Endothelial cell of umbilical vein (primary cell): ENCODE measurements around the gene ARID1B. TPM values are rescaled to one million over a fixed set of nuclear protein-coding genes. Genes with fewer than 3 reads are reported as not detected.

Experiments
- BruUV-seq: library from RNA; stranded (reverse); fragments of 400-500 nt; replicated peaks from 2 replicates; lab custom pipeline; 2021; lab: Mats Ljungman, UMichigan
- CTCF ChIA-PET: fragments of 300-600, 350-600 bp; sonication (Branson Sonifier 250); formaldehyde crosslinking; loops from one replicate; lab custom pipeline; 2021; ENCODE audit warnings: antibody characterized with exemption, inconsistent platforms; lab: Charles Lee
- POLR2A ChIA-PET: fragments of 300-600, 350-600 bp; sonication (Branson Sonifier 250); formaldehyde crosslinking; loops from one replicate; lab custom pipeline; 2021; ENCODE audit warnings: antibody characterized with exemption, inconsistent platforms; lab: Charles Lee
- DNase-seq: peaks from one replicate; pipeline ENCODE4 v3.0.0-alpha.2; 2011; ENCODE audit warnings: low read depth, low spot score
- FAIRE-seq: peaks from 2 replicates; lab custom pipeline; 2011; peaks lifted over from hg19 to GRCh38; lab: Jason Lieb, UNC
- H2AFZ ChIP-seq: 2 replicates; pipeline ENCODE4 v1.6.0; 2012; ENCODE audit warnings: low read depth, low read length, control low read depth, inconsistent platforms
- H3K27ac ChIP-seq: 2 replicates; pipeline ENCODE4 v1.5.1; 2011; ENCODE audit warnings: low read depth, mild to moderate bottlenecking, control low read depth, low read length, moderate library complexity; ENCODE audit not compliant: insufficient read depth
- H3K27me3 ChIP-seq, 2 experiments: 2 replicates each; pipeline versions ENCODE4 v1.6.0 to v1.6.1; 2011; ENCODE audit warnings: low read length in 2 of 2, mixed read lengths in 1 of 2; ENCODE audit not compliant: control insufficient read depth in 2 of 2, insufficient read depth in 2 of 2
- H3K36me3 ChIP-seq, 2 experiments: 2 replicates in 1 of 2; 3 replicates in 1 of 2; pipeline ENCODE4 v1.5.1; 2011; ENCODE audit warnings: low read length in 2 of 2, mild to moderate bottlenecking in 1 of 2, moderate library complexity in 1 of 2; ENCODE audit not compliant: control insufficient read depth in 2 of 2, insufficient read depth in 2 of 2; ENCODE audit errors: extremely low read depth in 1 of 2
- H3K4me1 ChIP-seq: 3 replicates; pipeline ENCODE4 v1.5.1; 2011; ENCODE audit warnings: mild to moderate bottlenecking, low read length; ENCODE audit not compliant: control insufficient read depth, insufficient read depth; ENCODE audit errors: extremely low read depth
- H3K4me2 ChIP-seq: 2 replicates; pipeline ENCODE4 v1.6.1; 2011; ENCODE audit warnings: low read length, control low read depth, mixed read lengths; ENCODE audit not compliant: insufficient read depth
- H3K4me3 ChIP-seq, 3 experiments: fragments of 200-600 bp in 1 of 3; sonication (generic), shearing (Covaris generic) in 1 of 3; replicated peaks in 1 of 3; 2 replicates each; pipeline ENCODE4 v1.5.1; 2011 to 2016; ENCODE audit warnings: control low read depth in 3 of 3, low read length in 3 of 3, mild to moderate bottlenecking in 2 of 3, inconsistent platforms in 1 of 3, low read depth in 1 of 3, moderate library complexity in 1 of 3; ENCODE audit not compliant: insufficient read depth in 1 of 3
- H3K79me2 ChIP-seq: 2 replicates; pipeline ENCODE4 v1.6.0; 2012; ENCODE audit warnings: low read length, inconsistent platforms; ENCODE audit not compliant: control insufficient read depth, insufficient read depth
- H3K9ac ChIP-seq: replicated peaks from 2 replicates; pipeline ENCODE3; 2011; ENCODE audit warnings: low read length, control low read depth; ENCODE audit not compliant: insufficient read depth; ENCODE audit errors: extremely low read depth
- H3K9me1 ChIP-seq: replicated peaks from 3 replicates; pipeline ENCODE4 v1.6.0; 2011; ENCODE audit warnings: mild to moderate bottlenecking, low read length; ENCODE audit not compliant: control insufficient read depth, insufficient read depth; ENCODE audit errors: extremely low read depth
- H3K9me3 ChIP-seq: replicated peaks from 2 replicates; pipeline ENCODE4 v1.5.1; 2012; ENCODE audit warnings: low read length, inconsistent platforms; ENCODE audit not compliant: control insufficient read depth, insufficient read depth
- H4K20me1 ChIP-seq: replicated peaks from 2 replicates; pipeline ENCODE3; 2011; ENCODE audit warnings: mild to moderate bottlenecking, low read length; ENCODE audit not compliant: control insufficient read depth, insufficient read depth; ENCODE audit errors: extremely low read depth
- EZH2 ChIP-seq: IDR thresholded peaks from 2 replicates; pipeline ENCODE4 v1.6.1; 2012; ENCODE audit warnings: borderline replicate concordance, low read depth, mild to moderate bottlenecking, moderate library complexity, low read length, inconsistent platforms; ENCODE audit not compliant: severe bottlenecking
- GATA2 ChIP-seq: IDR thresholded peaks from 2 replicates; pipeline ENCODE4 v1.7.0; 2011; ENCODE audit warnings: low read depth, mild to moderate bottlenecking, moderate library complexity, mixed read lengths, low read length; ENCODE audit not compliant: insufficient read length, insufficient read depth
- JUN ChIP-seq: IDR thresholded peaks from 2 replicates; pipeline ENCODE4 v1.6.1; 2011; ENCODE audit warnings: borderline replicate concordance, low read depth; ENCODE audit not compliant: insufficient read length, insufficient read depth
- POLR2AphosphoS5 ChIP-seq: IDR thresholded peaks from 2 replicates; pipeline ENCODE4 v1.6.1; 2012; ENCODE audit warnings: low read depth, mild to moderate bottlenecking, control low read depth, low read length, moderate library complexity; ENCODE audit not compliant: insufficient read depth
- dilution Hi-C: fragments of 300-500 bp; cut with MboI; formaldehyde crosslinking; loops from one replicate; pipeline ENCODE4 v1.15.0; 2019; ENCODE audit warnings: low sequenced_read_pairs; ENCODE audit not compliant: extremely low pct_ligation_motif_present
- intact Hi-C: fragments of 100-400 bp; cut with micrococcal nuclease; formaldehyde crosslinking; loops from one replicate; pipeline ENCODE4 v1.10.0; 2022
- polyA plus RNA-seq, 4 experiments: library from polyadenylated mRNA; depleted of rRNA in 3 of 4; stranded (reverse) in 3 of 4; unstranded in 1 of 4; fragments of >200 nt; gene quantifications; 2 replicates each; pipeline versions ENCODE4 v1.2.1 to v1.2.3, GENCODE V29; 2011 to 2012; ENCODE audit warnings: missing spikeins in 1 of 4
- total RNA-seq: library from RNA; stranded (reverse); gene quantifications from 2 replicates; pipeline ENCODE4 v1.2.3, GENCODE V29; 2021
- TF ChIP-seq, protein P1 (sequence below), 2 donors: IDR thresholded peaks; 1 replicate in 1 of 2; 2 replicates in 1 of 2; pipeline ENCODE4 v1.5.1; 2011; ENCODE audit warnings: low read length in 2 of 2, mild to moderate bottlenecking in 2 of 2, moderate library complexity in 2 of 2, control low read depth in 1 of 2, inconsistent platforms in 1 of 2, low read depth in 1 of 2; ENCODE audit not compliant: insufficient read depth in 1 of 2; ENCODE audit errors: extremely low read depth in 1 of 2

Gene ARID1B
- total and polyA plus RNA-seq, 2 donors (not counting 3 experiments of a cell fraction or from before 2014, with no cell fraction given) = 21.8 to 89.5 TPM

DNA sequence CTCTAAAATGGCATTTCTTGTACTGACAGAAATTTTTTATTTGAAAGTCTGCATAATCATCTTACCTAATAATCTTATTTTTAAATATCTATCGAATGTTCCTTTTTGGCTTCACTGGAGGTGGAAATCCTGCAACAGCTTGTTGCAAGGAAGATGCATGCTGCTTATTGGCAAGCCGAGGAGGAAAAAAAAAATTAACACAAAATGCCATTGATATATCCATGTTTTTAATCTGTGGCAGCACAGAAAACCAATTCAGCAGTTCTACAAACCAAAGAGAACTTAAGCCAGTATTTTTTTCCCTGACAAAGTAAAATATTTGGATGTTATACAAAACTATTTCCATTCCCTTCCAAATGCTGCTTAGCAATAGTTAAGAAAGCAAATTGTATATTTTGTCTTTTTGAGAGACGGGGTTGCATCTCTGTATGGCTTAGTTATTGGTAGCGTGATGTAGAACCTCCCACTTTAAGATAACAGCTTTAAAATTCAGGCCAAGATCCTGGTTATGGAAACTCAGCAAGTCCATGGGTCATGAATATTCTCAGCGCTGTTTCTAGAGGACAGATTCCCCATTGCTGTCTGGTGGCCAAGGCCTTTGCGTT is 314.8 kb downstream of the ARID1B start:
- peak overlapping the region; percentile 87 for H3K27ac ChIP-seq

More for the DNA sequence above, 314.8 kb downstream of the ARID1B start:
- no peaks in the 10 kb centered on the region for H3K9me1 ChIP-seq
- H3K4me2 ChIP-seq = peak overlapping the region; percentile 46
- no peaks in the 10 kb centered on the region for H3K27me3 ChIP-seq
- peak overlapping the region; percentile 49 for H3K9ac ChIP-seq
- BruUV-seq = no TSS peak
- no peak overlapping the region for H2AFZ ChIP-seq
- POLR2A ChIA-PET = no interaction called here
- no peak overlapping the region for H3K4me3 ChIP-seq
- H4K20me1 ChIP-seq = no peaks in the 10 kb centered on the region
- CTCF ChIA-PET = no interaction called here
- dilution Hi-C loops (no loop called here), intact Hi-C loops (loop anchor here (5.0 kb wide), 1 partner anchor 310 kb away; no protein-coding TSS in a partner anchor)
- peaks cover 2% of the 10 kb centered on the region for H3K79me2 ChIP-seq
- H3K4me1 ChIP-seq = peaks cover 55% of the 10 kb centered on the region
- no peaks in the 10 kb centered on the region for H3K9me3 ChIP-seq
- FAIRE-seq (no peak), DNase-seq (no peak)
- peaks cover 0 to 2% of the 10 kb centered on the region in 2 experiments for H3K36me3 ChIP-seq
- TF ChIP-seq EZH2 (no peak), GATA2 (no peak), JUN (no peak), POLR2AphosphoS5 (no peak)
- TF ChIP-seq, protein P1, sequence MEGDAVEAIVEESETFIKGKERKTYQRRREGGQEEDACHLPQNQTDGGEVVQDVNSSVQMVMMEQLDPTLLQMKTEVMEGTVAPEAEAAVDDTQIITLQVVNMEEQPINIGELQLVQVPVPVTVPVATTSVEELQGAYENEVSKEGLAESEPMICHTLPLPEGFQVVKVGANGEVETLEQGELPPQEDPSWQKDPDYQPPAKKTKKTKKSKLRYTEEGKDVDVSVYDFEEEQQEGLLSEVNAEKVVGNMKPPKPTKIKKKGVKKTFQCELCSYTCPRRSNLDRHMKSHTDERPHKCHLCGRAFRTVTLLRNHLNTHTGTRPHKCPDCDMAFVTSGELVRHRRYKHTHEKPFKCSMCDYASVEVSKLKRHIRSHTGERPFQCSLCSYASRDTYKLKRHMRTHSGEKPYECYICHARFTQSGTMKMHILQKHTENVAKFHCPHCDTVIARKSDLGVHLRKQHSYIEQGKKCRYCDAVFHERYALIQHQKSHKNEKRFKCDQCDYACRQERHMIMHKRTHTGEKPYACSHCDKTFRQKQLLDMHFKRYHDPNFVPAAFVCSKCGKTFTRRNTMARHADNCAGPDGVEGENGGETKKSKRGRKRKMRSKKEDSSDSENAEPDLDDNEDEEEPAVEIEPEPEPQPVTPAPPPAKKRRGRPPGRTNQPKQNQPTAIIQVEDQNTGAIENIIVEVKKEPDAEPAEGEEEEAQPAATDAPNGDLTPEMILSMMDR (IDR thresholded peaks at IDR 0.05; ENCODE audit: extremely low read depth in 1 of 2, insufficient read depth in 1 of 2, low read depth in 1 of 2, low read length in 2 of 2) = no peak
